Natural killer cell (primary cell): ENCODE measurements around the gene MAP4K1. TPM values are rescaled to one million over a fixed set of nuclear protein-coding genes. Genes with fewer than 3 reads are reported as not detected.

Experiments used
- ATAC-seq, 3 donors: fragments of 150-1000 bp in 2 of 3; fragments of 200-7000 bp in 1 of 3; cut with Tn5 transposase; 1 replicate in 1 of 3; 2 replicates in 2 of 3; pipeline ENCODE4 v1.10.0; 2021; ENCODE audit warnings: mild to moderate bottlenecking in 2 of 3, moderate library complexity in 2 of 3
- DNase-seq, 2 donors: peaks; one replicate each; pipeline versions ENCODE4 v3.0.0 to v3.0.0-alpha.2; 2013 to 2021; ENCODE audit warnings: mixed read lengths in 1 of 2
- H3K27ac ChIP-seq: one replicate; pipeline ENCODE4 v1.5.1; 2013; ENCODE audit warnings: mild to moderate bottlenecking, low read length
- H3K27me3 ChIP-seq: one replicate; pipeline ENCODE4 v1.6.1; 2013; ENCODE audit warnings: low read length; ENCODE audit not compliant: control insufficient read depth, insufficient read depth
- H3K36me3 ChIP-seq: one replicate; pipeline ENCODE4 v1.6.1; 2013; ENCODE audit warnings: low read length; ENCODE audit not compliant: control insufficient read depth, insufficient read depth
- H3K4me1 ChIP-seq: one replicate; pipeline ENCODE4 v1.6.1; 2013; ENCODE audit warnings: low read length; ENCODE audit not compliant: control insufficient read depth, insufficient read depth
- H3K4me3 ChIP-seq: one replicate; pipeline ENCODE4 v1.5.1; 2013; ENCODE audit warnings: low read length
- H3K9me3 ChIP-seq: one replicate; pipeline ENCODE4 v1.6.1; 2013; ENCODE audit warnings: low read length; ENCODE audit not compliant: control insufficient read depth, insufficient read depth
- H3K27ac Mint-ChIP-seq, 2 donors: one replicate each; pipeline ENCODE4 v1.8.0; 2022; ENCODE audit warnings: mild to moderate bottlenecking in 2 of 2, mixed read lengths in 2 of 2, moderate library complexity in 1 of 2
- H3K27me3 Mint-ChIP-seq, 2 donors: one replicate each; pipeline ENCODE4 v1.8.0; 2022; ENCODE audit warnings: low read depth in 2 of 2, mixed read lengths in 2 of 2
- H3K36me3 Mint-ChIP-seq: one replicate; pipeline ENCODE4 v1.8.0; 2022; ENCODE audit warnings: mixed read lengths
- H3K4me1 Mint-ChIP-seq, 2 donors: one replicate each; pipeline ENCODE4 v1.8.0; 2022; ENCODE audit warnings: mixed read lengths in 2 of 2
- H3K4me3 Mint-ChIP-seq: one replicate; pipeline ENCODE4 v1.8.0; 2022; ENCODE audit warnings: mild to moderate bottlenecking, moderate library complexity, mixed read lengths
- H3K9me3 Mint-ChIP-seq, 2 donors: one replicate each; pipeline ENCODE4 v1.8.0; 2022; ENCODE audit warnings: mixed read lengths in 2 of 2
- CTCF ChIP-seq: fragments of 200-600 bp; IDR thresholded peaks from one replicate; pipeline ENCODE4 v1.8.0; 2022; ENCODE audit warnings: antibody characterized with exemption
- WGBS: methylation state at CpG from one replicate; pipeline ENCODE4 v1.1.7; 2013; ENCODE audit warnings: missing lambda C conversion rate; ENCODE audit not compliant: insufficient coverage; 5-methylcytosine and 5-hydroxymethylcytosine counted together
- intact Hi-C: fragments of 100-400 bp; cut with micrococcal nuclease; formaldehyde crosslinking; loops from one replicate; pipeline ENCODE4 v1.14.2; 2022
- total RNA-seq, 4 donors: library from RNA; stranded (reverse); fragments of 120-200 nt in 1 of 4; gene quantifications; one replicate each; pipeline versions ENCODE4 v1.2.3 to v1.2.4, GENCODE V29; 2013 to 2022

Gene MAP4K1
- total RNA-seq, 3 donors from 2014 or later (not counting 1 experiment from before 2014, with no cell fraction given): 162 to 201 (median 163) TPM

GRCh38 chr19:38619361-38620174 is 1.8 kb upstream of the MAP4K1 start:
- Histone ChIP-seq H3K4me1 (peaks cover 44% of the 10 kb centered on the region), H3K9me3 (no peaks in the 10 kb centered on the region), H3K27ac (peak overlapping the region; percentile 80), H3K27me3 (no peaks in the 10 kb centered on the region), H3K4me3 (peak overlapping the region; percentile 87), H3K36me3 (peaks cover 34% of the 10 kb centered on the region)
- DNase-seq (no peak), ATAC-seq (no peak)
- WGBS: 18% methylated on average over 21 of the region's 21 CpGs
- peak overlapping the region; percentile 100 for H3K4me3 Mint-ChIP-seq
- H3K4me1 Mint-ChIP-seq: peaks cover 41 to 56% of the 10 kb centered on the region in 2 donors
- TF ChIP-seq CTCF: no peak
- intact Hi-C loops: no loop called here
- H3K27me3 Mint-ChIP-seq: no peaks in the 10 kb centered on the region
- H3K36me3 Mint-ChIP-seq: no peaks in the 10 kb centered on the region
- peak overlapping the region; percentile 98 for H3K27ac Mint-ChIP-seq
- H3K9me3 Mint-ChIP-seq: no peaks in the 10 kb centered on the region

GRCh38 chr19:38618590-38619360 is 1.0 kb upstream of the MAP4K1 start, which contains the start of gene EIF3K:
Gene EIF3K, plus strand, starts transcription at chr19:38619188. Its CDS starts 81 bp downstream, at chr19:38619269.
- intact Hi-C loops: no loop called here
- H3K4me1 Mint-ChIP-seq: peaks cover 41 to 58% of the 10 kb centered on the region in 2 donors
- Histone ChIP-seq H3K4me3 (peak within 1 kb of the TSS; percentile 87), H3K36me3 (peaks cover 26% of the 10 kb centered on the region), H3K9me3 (no peaks in the 10 kb centered on the region), H3K27me3 (no peaks in the 10 kb centered on the region), H3K27ac (peak within 1 kb of the TSS; percentile 80), H3K4me1 (peaks cover 51% of the 10 kb centered on the region)
- TF ChIP-seq CTCF: no peak
- peak within 1 kb of the TSS; percentile 98 for H3K27ac Mint-ChIP-seq
- H3K36me3 Mint-ChIP-seq: no peaks in the 10 kb centered on the region
- H3K4me3 Mint-ChIP-seq: peak within 1 kb of the TSS; percentile 100
- DNase-seq (peak; percentile 98 to 100), ATAC-seq (peak; percentile 68 to 89 (median 81))
- WGBS: under 1% methylated on average over 64 of the region's 64 CpGs
- no peaks in the 10 kb centered on the region for H3K27me3 Mint-ChIP-seq
- no peaks in the 10 kb centered on the region for H3K9me3 Mint-ChIP-seq

- peak overlapping the region; percentile 76 for H3K27ac ChIP-seq
- Mint-ChIP-seq H3K4me3 (peak overlapping the region; percentile 100), H3K4me1 (peaks cover 41 to 69% of the 10 kb centered on the region in 2 donors), H3K9me3 (no peaks in the 10 kb centered on the region), H3K27ac (peak overlapping the region; percentile 98), H3K36me3 (no peaks in the 10 kb centered on the region), H3K27me3 (no peaks in the 10 kb centered on the region)
- no peak for ATAC-seq
- peak overlapping the region; percentile 87 for H3K4me3 ChIP-seq
- intact Hi-C loops: no loop called here
- H3K9me3 ChIP-seq: no peaks in the 10 kb centered on the region
- H3K4me1 ChIP-seq: peaks cover 52% of the 10 kb centered on the region
- peak in 1 of 2 donors; percentile 48 for DNase-seq
- WGBS: 5% methylated on average over 7 of the region's 9 CpGs
- H3K27me3 ChIP-seq: no peaks in the 10 kb centered on the region
- TF ChIP-seq CTCF: no peak
- H3K36me3 ChIP-seq: peaks cover 24% of the 10 kb centered on the region
Measured at GRCh38 chr19:38617283-38617763, 430 bp downstream of the MAP4K1 start.
